Measurements from ENCODE around the gene RRBP1. TPM values are rescaled to one million over a fixed set of nuclear protein-coding genes. Genes with fewer than 3 reads are reported as not detected.

The RRBP1 gene
- total and polyA plus RNA-seq, 4 donors: 75.4 to 202 (median 130) TPM

GRCh38 chr20:17694767-17695166 is 12.7 kb upstream of the RRBP1 start:
- Histone ChIP-seq H3K9me3 (ENCODE audit: control insufficient read depth in 4 of 4, low read length in 3 of 4) (no peaks in the 10 kb centered on the region), H3K27me3 (ENCODE audit: control insufficient read depth in 4 of 4, insufficient read depth in 4 of 4, low read length in 3 of 4) (no peaks in the 10 kb centered on the region), H3K36me3 (ENCODE audit: control insufficient read depth in 4 of 4, insufficient read depth in 3 of 4, low read depth in 1 of 4, low read length in 3 of 4) (no peaks in the 10 kb centered on the region), H3K4me1 (ENCODE audit: control insufficient read depth in 4 of 4, insufficient read depth in 4 of 4, low read length in 3 of 4) (no peaks in the 10 kb centered on the region), H3K9ac (ENCODE audit: low read depth in 1 of 2, low read length in 2 of 2) (no peak overlapping the region), H3K27ac (ENCODE audit: low read depth in 1 of 2, low read length in 2 of 2) (no peak overlapping the region), H3K4me3 (ENCODE audit: low read depth in 1 of 3, low read length in 3 of 3) (no peak overlapping the region)
- no peak for DNase-seq (ENCODE audit: low spot score)
- TF ChIP-seq TAF1 (conservative IDR thresholded peaks at IDR 0.05) (no peak), RAD21 (IDR thresholded peaks at IDR 0.05) (no peak), GABPA (IDR thresholded peaks at IDR 0.05 in 1 of 2, conservative IDR thresholded peaks at IDR 0.05 in 1 of 2) (no peak), REST (IDR thresholded peaks at IDR 0.05) (no peak), JUND (IDR thresholded peaks at IDR 0.05) (no peak), CTCF (IDR thresholded peaks at IDR 0.05; ENCODE audit: low read depth, low read length, missing input control) (no peak), ATF3 (IDR thresholded peaks at IDR 0.05) (no peak), RXRA (IDR thresholded peaks at IDR 0.05) (no peak), EGR1 (IDR thresholded peaks at IDR 0.05; ENCODE audit: low read depth in 2 of 2) (no peak), FOXA1 (IDR thresholded peaks at IDR 0.05) (no peak), HNF4A (conservative IDR thresholded peaks at IDR 0.05) (no peak), MAX (IDR thresholded peaks at IDR 0.05) (no peak), HNF4G (IDR thresholded peaks at IDR 0.05) (no peak), NR2F2 (IDR thresholded peaks at IDR 0.05) (no peak), YY1 (IDR thresholded peaks at IDR 0.05) (no peak), SP1 (IDR thresholded peaks at IDR 0.05) (no peak), FOXA2 (IDR thresholded peaks at IDR 0.05) (no peak)
- 81% methylated on average over 3 of the region's 3 CpGs for WGBS

GRCh38 chr20:17693444-17694001 is 11.5 kb upstream of the RRBP1 start:
- Histone ChIP-seq H3K27me3 (ENCODE audit: control insufficient read depth in 4 of 4, insufficient read depth in 4 of 4, low read length in 3 of 4) (no peaks in the 10 kb centered on the region), H3K4me3 (ENCODE audit: low read depth in 1 of 3, low read length in 3 of 3) (no peak overlapping the region), H3K36me3 (ENCODE audit: control insufficient read depth in 4 of 4, insufficient read depth in 3 of 4, low read depth in 1 of 4, low read length in 3 of 4) (no peaks in the 10 kb centered on the region), H3K4me1 (ENCODE audit: control insufficient read depth in 4 of 4, insufficient read depth in 4 of 4, low read length in 3 of 4) (no peaks in the 10 kb centered on the region), H3K9me3 (ENCODE audit: control insufficient read depth in 4 of 4, low read length in 3 of 4) (no peaks in the 10 kb centered on the region), H3K9ac (ENCODE audit: low read depth in 1 of 2, low read length in 2 of 2) (no peak overlapping the region), H3K27ac (ENCODE audit: low read depth in 1 of 2, low read length in 2 of 2) (no peak overlapping the region)
- DNase-seq (ENCODE audit: low spot score): no peak
- TF ChIP-seq TAF1 (conservative IDR thresholded peaks at IDR 0.05) (no peak), GABPA (IDR thresholded peaks at IDR 0.05 in 1 of 2, conservative IDR thresholded peaks at IDR 0.05 in 1 of 2) (no peak), NR2F2 (IDR thresholded peaks at IDR 0.05) (no peak), ATF3 (IDR thresholded peaks at IDR 0.05) (no peak), ZBTB33 (IDR thresholded peaks at IDR 0.05) (no peak), RAD21 (IDR thresholded peaks at IDR 0.05) (no peak), YY1 (IDR thresholded peaks at IDR 0.05) (no peak), REST (IDR thresholded peaks at IDR 0.05) (no peak), EGR1 (IDR thresholded peaks at IDR 0.05; ENCODE audit: low read depth in 2 of 2) (no peak), SP1 (IDR thresholded peaks at IDR 0.05) (no peak), HNF4A (conservative IDR thresholded peaks at IDR 0.05) (no peak), JUND (IDR thresholded peaks at IDR 0.05) (no peak)
- WGBS: 87% methylated on average over 18 of the region's 18 CpGs
